Activated CD4-positive, alpha-beta T cell treated with anti-CD3 and anti-CD28 coated beads, Interleukin-2, amount 50 U/mL, for 1 hour (primary cell): ENCODE data around the gene ZNF274.
"Not testable (repeated sequence)": the region's sequence is repeated elsewhere in the genome, so short reads cannot be mapped to it uniquely, and the experiment has no call there.

Experiments used
- DNase-seq: peaks from one replicate; pipeline ENCODE4 v3.0.0-alpha.2; 2020

Gene ZNF274

GRCh38 chr19:58212336-58213074, 29.6 kb downstream of the ZNF274 start:
- no peak for DNase-seq

GRCh38 chr19:58213075-58213369, 30.2 kb downstream of the ZNF274 start:
- no peak for DNase-seq

- no peak for DNase-seq
These were observed 34.2 kb downstream of the ZNF274 start for GRCh38 chr19:58217069-58217481.

GRCh38 chr19:58217607-58218391, 34.9 kb downstream of the ZNF274 start:
- no peak for DNase-seq

- peak; percentile 8 for DNase-seq
These were observed 36.0 kb downstream of the ZNF274 start for GRCh38 chr19:58218899-58219298.

- DNase-seq, result no peak
These were observed 45.2 kb downstream of the ZNF274 start for GRCh38 chr19:58227964-58228584.

- peak; percentile 37 for DNase-seq
These were observed 45.9 kb downstream of the ZNF274 start, which contains the start of gene ZNF544 for GRCh38 chr19:58228585-58229254. Gene ZNF544, plus strand, starts transcription at chr19:58228914. Its CDS starts 15,110 bp downstream, at chr19:58244024.

- DNase-seq, result peak; percentile 11
These were observed 46.4 kb downstream of the ZNF274 start for GRCh38 chr19:58229255-58229639.

- DNase-seq, result no peak
These were observed 54.5 kb downstream of the ZNF274 start for GRCh38 chr19:58237324-58237723.

- DNase-seq, result no peak
These were observed 60.5 kb downstream of the ZNF274 start for GRCh38 chr19:58243351-58243750.

- no peak for DNase-seq
These were observed 66.0 kb downstream of the ZNF274 start for GRCh38 chr19:58248886-58249285.

GRCh38 chr19:58252102-58252685, 69.3 kb downstream of the ZNF274 start:
- no peak for DNase-seq

- DNase-seq, result not testable (repeated sequence)
These were observed 75.4 kb downstream of the ZNF274 start for GRCh38 chr19:58258259-58258658.

- DNase-seq, result no peak
These were observed 78.7 kb downstream of the ZNF274 start for GRCh38 chr19:58261600-58261967.

- no peak for DNase-seq
These were observed 79.4 kb downstream of the ZNF274 start for GRCh38 chr19:58261968-58262921.

- DNase-seq, result no peak
These were observed 80.0 kb downstream of the ZNF274 start for GRCh38 chr19:58262922-58263296.
